SK-N-SH treated with all-trans-retinoic acid at 6 μM for 48 hours (cell line): ENCODE measurements around the gene DSCAM.
"Not testable (repeated sequence)": the region's sequence is repeated elsewhere in the genome, so short reads cannot be mapped to it uniquely, and the experiment has no call there.

ENCODE experiments used
- ATAC-seq: fragments of 200-7000 bp; cut with Tn5 transposase; 3 replicates; pipeline ENCODE4 v1.9.1; 2020; ENCODE audit warnings: mild to moderate bottlenecking, moderate library complexity
- ARNTL ChIP-seq: fragments of 450-650 bp; formaldehyde crosslinking; IDR thresholded peaks from 2 replicates; pipeline ENCODE4 v1.5.0; 2020; ENCODE audit warnings: low read depth, mild to moderate bottlenecking, moderate library complexity, borderline replicate concordance
- BACH2 ChIP-seq: fragments of 250-450 bp; sonication (Bioruptor Pico); IDR thresholded peaks from 2 replicates; pipeline ENCODE4 v1.9.0; 2021; ENCODE audit warnings: mild to moderate bottlenecking, borderline replicate concordance
- CREB5 ChIP-seq: fragments of 250-450 bp; sonication (Bioruptor Pico); IDR thresholded peaks from 2 replicates; pipeline ENCODE4 v1.5.1; 2020; ENCODE audit warnings: low read depth, mild to moderate bottlenecking, moderate library complexity
- CSDC2 ChIP-seq: fragments of 250-450 bp; sonication (Bioruptor Pico); IDR thresholded peaks from 2 replicates; pipeline ENCODE4 v1.5.0; 2020; ENCODE audit warnings: mild to moderate bottlenecking, moderate library complexity
- CSRNP3 ChIP-seq: fragments of 250-450 bp; sonication (Bioruptor Pico); IDR thresholded peaks from 2 replicates; pipeline ENCODE4 v1.5.1; 2021; ENCODE audit warnings: mild to moderate bottlenecking, moderate library complexity
- ESRRG ChIP-seq: fragments of 250-450 bp; sonication (Bioruptor Pico); IDR thresholded peaks from 2 replicates; pipeline ENCODE4 v1.6.1; 2021; ENCODE audit warnings: mild to moderate bottlenecking
- GLIS3 ChIP-seq: fragments of 250-450 bp; sonication (Bioruptor Pico); IDR thresholded peaks from 2 replicates; pipeline ENCODE4 v1.5.0; 2020; ENCODE audit warnings: mild to moderate bottlenecking, moderate library complexity
- ISL1 ChIP-seq: fragments of 250-450 bp; sonication (Bioruptor Pico); IDR thresholded peaks from 2 replicates; pipeline ENCODE4 v2.1.2; 2022; ENCODE audit warnings: mild to moderate bottlenecking, moderate library complexity
- OSR1 ChIP-seq: fragments of 250-450 bp; sonication (Bioruptor Pico); IDR thresholded peaks from 2 replicates; pipeline ENCODE4 v1.8.0; 2022; ENCODE audit warnings: moderate library complexity, mild to moderate bottlenecking, inconsistent platforms
- PATZ1 ChIP-seq: fragments of 250-450 bp; sonication (Bioruptor Pico); IDR thresholded peaks from 2 replicates; pipeline ENCODE4 v1.8.0; 2020; ENCODE audit warnings: mild to moderate bottlenecking, moderate library complexity, borderline replicate concordance
- POU6F1 ChIP-seq: fragments of 250-450 bp; sonication (Bioruptor Pico); IDR thresholded peaks from 2 replicates; pipeline ENCODE4 v1.8.0; 2021; ENCODE audit warnings: low read depth, mild to moderate bottlenecking, moderate library complexity, borderline replicate concordance
- PPARA ChIP-seq: fragments of 250-450 bp; sonication (Bioruptor Pico); IDR thresholded peaks from 2 replicates; pipeline ENCODE4 v1.5.0; 2020; ENCODE audit warnings: mild to moderate bottlenecking, borderline replicate concordance
- SNAI2 ChIP-seq: fragments of 250-450 bp; sonication (Bioruptor Pico); IDR thresholded peaks from 2 replicates; pipeline ENCODE4 v1.5.0; 2020; ENCODE audit warnings: mild to moderate bottlenecking, moderate library complexity
- TCF4 ChIP-seq: fragments of 250-450 bp; sonication (Bioruptor Pico); IDR thresholded peaks from 2 replicates; pipeline ENCODE4 v1.8.0; 2021; ENCODE audit warnings: mild to moderate bottlenecking, moderate library complexity, borderline replicate concordance
- TOX ChIP-seq: fragments of 250-450 bp; sonication (Bioruptor Pico); IDR thresholded peaks from 2 replicates; pipeline ENCODE4 v1.8.0; 2021; ENCODE audit warnings: mild to moderate bottlenecking, moderate library complexity, borderline replicate concordance
- TSHZ2 ChIP-seq: fragments of 250-450 bp; sonication (Bioruptor Pico); IDR thresholded peaks from 2 replicates; pipeline ENCODE4 v1.5.0; 2020; ENCODE audit warnings: mild to moderate bottlenecking, moderate library complexity
- ZC3H10 ChIP-seq: fragments of 250-450 bp; sonication (Bioruptor Pico); IDR thresholded peaks from 2 replicates; pipeline ENCODE4 v1.5.1; 2021; ENCODE audit warnings: mild to moderate bottlenecking, moderate library complexity
- ZFP3 ChIP-seq: fragments of 250-450 bp; sonication (Bioruptor Pico); IDR thresholded peaks from 2 replicates; pipeline ENCODE4 v1.5.0; 2020; ENCODE audit warnings: mild to moderate bottlenecking, moderate library complexity
- ZNF565 ChIP-seq: fragments of 450-650 bp; formaldehyde crosslinking; conservative IDR thresholded peaks from 2 replicates; pipeline ENCODE4 v1.5.0; 2020; ENCODE audit warnings: low read depth, mild to moderate bottlenecking, moderate library complexity
- ZNF70 ChIP-seq: fragments of 450-650 bp; formaldehyde crosslinking; IDR thresholded peaks from 2 replicates; pipeline ENCODE4 v1.5.0; 2020; ENCODE audit warnings: mild to moderate bottlenecking, moderate library complexity

DSCAM gene

GRCh38 chr21:40445349-40445921 lies 401.5 kb downstream of the DSCAM start:
- TF ChIP-seq BACH2 (CRISPR knock-in tag) (peak; percentile 66; the same call in 1 of the 2 replicates), CSRNP3 (CRISPR knock-in tag) (no peak), TCF4 (CRISPR knock-in tag) (peak; percentile 89), TSHZ2 (CRISPR knock-in tag) (peak; percentile 83), ZNF565 (CRISPR knock-in tag) (no peak), ZC3H10 (CRISPR knock-in tag) (no peak), SNAI2 (CRISPR knock-in tag) (no peak), POU6F1 (CRISPR knock-in tag) (no peak), TOX (CRISPR knock-in tag) (no peak), GLIS3 (no peak), ZFP3 (CRISPR knock-in tag) (no peak), CREB5 (CRISPR knock-in tag) (no peak), ZNF70 (CRISPR knock-in tag) (no peak), ESRRG (no peak), PPARA (CRISPR knock-in tag) (no peak)
- ATAC-seq = no peak

- not testable (repeated sequence) for ATAC-seq
Observed at GRCh38 chr21:40439581-40439980, 407.4 kb downstream of the DSCAM start.

GRCh38 chr21:40438616-40439015 lies 408.3 kb downstream of the DSCAM start:
- TF ChIP-seq PPARA (CRISPR knock-in tag) (no peak), CSDC2 (CRISPR knock-in tag) (no peak), ZNF565 (CRISPR knock-in tag) (no peak), TCF4 (CRISPR knock-in tag) (no peak), PATZ1 (CRISPR knock-in tag) (no peak), OSR1 (CRISPR knock-in tag) (no peak), ISL1 (CRISPR knock-in tag) (no peak), TOX (CRISPR knock-in tag) (no peak), SNAI2 (CRISPR knock-in tag) (no peak), ARNTL (CRISPR knock-in tag) (no peak)
- no peak for ATAC-seq
